ENCODE measurements around the gene GAN. TPM values are rescaled to one million over a fixed set of nuclear protein-coding genes. Genes with fewer than 3 reads are reported as not detected.

The GAN gene
- total and polyA plus RNA-seq, 10 of the 15 experiments (the other 5 are each of a cell fraction or from before 2014, with no cell fraction given), result 0.42 to 8.4 (median 2.5) TPM

- TF ChIP-seq ZNF592 (IDR thresholded peaks at IDR 0.05), result no peak
- no peak for TF ChIP-seq RELA (IDR thresholded peaks at IDR 0.05; ENCODE audit: borderline replicate concordance, partially characterized antibody)
- no peak for TF ChIP-seq HCFC1 (IDR thresholded peaks at IDR 0.05; ENCODE audit: low read length)
- no peak for TF ChIP-seq RB1 (IDR thresholded peaks at IDR 0.05; ENCODE audit: borderline replicate concordance)
- TF ChIP-seq SIN3A (IDR thresholded peaks at IDR 0.05; ENCODE audit: low read depth, low read length), result no peak
- TF ChIP-seq HDAC6 (IDR thresholded peaks at IDR 0.05; ENCODE audit: unreplicated experiment), result no peak
- TF ChIP-seq PAX8 (IDR thresholded peaks at IDR 0.05), result no peak
These were observed 34.4 kb upstream of the GAN start (continued) for GRCh38 chr16:81280393-81280792.

- POLR2A ChIA-PET, result no interaction called here
- in situ Hi-C loops (cut with MboI) (no loop called here), intact Hi-C loops (cut with micrococcal nuclease; ENCODE audit: unreplicated experiment) (no loop called here)
- no peak overlapping the region for H3K4me2 ChIP-seq (ENCODE audit: control insufficient read depth, insufficient read depth)
- H3K27me3 ChIP-seq (replicated peaks in 1 of 2; ENCODE audit: control insufficient read depth in 2 of 2, insufficient read depth in 2 of 2, low read length in 1 of 2), result no peaks in the 10 kb centered on the region; a peak in 2 of 4 replicates
- no peak overlapping the region for H3K9ac ChIP-seq (ENCODE audit: control insufficient read depth, insufficient read depth, low read length)
- no peak for ATAC-seq
- no peak overlapping the region for H3K4me3 ChIP-seq
- H3K9me3 ChIP-seq (replicated peaks; ENCODE audit: control insufficient read depth, insufficient read depth, low read length), result no peaks in the 10 kb centered on the region
- no TSS peak for BruUV-seq (replicated peaks)
- H3K4me1 ChIP-seq (ENCODE audit: control insufficient read depth, insufficient read depth, low read length), result no peaks in the 10 kb centered on the region
- CTCF ChIA-PET, result no interaction called here
- DNase-seq (ENCODE audit: low read depth, low spot score), result no peak
- no peaks in the 10 kb centered on the region for H4K20me1 ChIP-seq (ENCODE audit: control insufficient read depth, insufficient read depth)
- H3K27ac ChIP-seq (ENCODE audit: control insufficient read depth, insufficient read depth), result no peak overlapping the region
- H3K79me2 ChIP-seq (ENCODE audit: control insufficient read depth, insufficient read depth, low read length), result no peaks in the 10 kb centered on the region
- no peaks in the 10 kb centered on the region for H3K36me3 ChIP-seq (ENCODE audit: control insufficient read depth in 2 of 2, insufficient read depth in 2 of 2, low read length in 1 of 2)
- RAD21 ChIA-PET (ENCODE audit: unreplicated experiment), result no interaction called here
- SMC1A ChIA-PET (ENCODE audit: uncharacterized antibody, unreplicated experiment), result no interaction called here
- WGBS (ENCODE audit: insufficient coverage, insufficient replicate concordance, low lambda C conversion rate, missing lambda C conversion rate), result 73% methylated on average over 3 of the region's 3 CpGs
- no peak overlapping the region for H2AFZ ChIP-seq (ENCODE audit: control insufficient read depth, low read depth, low read length)
- no peak for FAIRE-seq
- TF ChIP-seq ZNF217 (IDR thresholded peaks at IDR 0.05) (no peak), SP1 (IDR thresholded peaks at IDR 0.05; ENCODE audit: low read depth, low read length) (no peak), ETV6 (conservative IDR thresholded peaks at IDR 0.05 in 1 of 2, IDR thresholded peaks at IDR 0.05 in 1 of 2; ENCODE audit: borderline replicate concordance in 1 of 2, low read depth in 1 of 2) (no peak), EP300 (IDR thresholded peaks at IDR 0.05; ENCODE audit: borderline replicate concordance in 1 of 2, control insufficient read depth in 1 of 2, low read depth in 2 of 2, low read length in 2 of 2) (no peak), KAT2A (conservative IDR thresholded peaks at IDR 0.05; ENCODE audit: control insufficient read depth, low read depth, low read length) (no peak), FOS (IDR thresholded peaks at IDR 0.05; ENCODE audit: borderline replicate concordance, extremely low read depth, insufficient read length) (no peak), BCL3 (IDR thresholded peaks at IDR 0.05; ENCODE audit: borderline replicate concordance, insufficient read depth, low read depth, low read length, poor library complexity, severe bottlenecking) (no peak), SKIL (IDR thresholded peaks at IDR 0.05; ENCODE audit: low read depth, poor library complexity, severe bottlenecking) (no peak), SIX5 (IDR thresholded peaks at IDR 0.05; ENCODE audit: low read depth, low read length, severe bottlenecking) (no peak)
These were observed 31.7 kb upstream of the GAN start for GRCh38 chr16:81283044-81283443.
